HG03064 (cell line): ENCODE results near the gene CDK16.

Source experiments
- ATAC-seq: cut with Tn5 transposase; IDR thresholded peaks from one replicate; pipeline ENCODE4 v1.9.1; 2021; ENCODE audit warnings: low read depth; ENCODE audit not compliant: unreplicated experiment

Gene CDK16

GRCh38 chrX:47218280-47218919, at the start of gene CDK16:
CDK16 (plus strand) TSS chrX:47218681; CDS start chrX:47223558, 4,877 bp downstream.
- peak; percentile 48 for ATAC-seq

- no peak for ATAC-seq
These were observed 49.2 kb upstream of the CDK16 start for GRCh38 chrX:47169273-47169672.

GRCh38 chrX:47169726-47170515, 48.6 kb upstream of the CDK16 start:
- ATAC-seq: no peak

GRCh38 chrX:47170861-47171692, 47.4 kb upstream of the CDK16 start:
- no peak for ATAC-seq

- no peak for ATAC-seq
These were observed 46.5 kb upstream of the CDK16 start for GRCh38 chrX:47171996-47172395.

- no peak for ATAC-seq
These were observed 45.9 kb upstream of the CDK16 start for GRCh38 chrX:47172549-47172948.

- ATAC-seq: no peak
These were observed 45.3 kb upstream of the CDK16 start for GRCh38 chrX:47172971-47173792.

GRCh38 chrX:47174376-47174775, 44.1 kb upstream of the CDK16 start:
- ATAC-seq: no peak

- no peak for ATAC-seq
These were observed 43.5 kb upstream of the CDK16 start for GRCh38 chrX:47174846-47175587.

GRCh38 chrX:47175588-47175980, 42.9 kb upstream of the CDK16 start:
- no peak for ATAC-seq

- ATAC-seq: no peak
These were observed 42.3 kb upstream of the CDK16 start for GRCh38 chrX:47176101-47176740.

GRCh38 chrX:47177079-47177478, 41.4 kb upstream of the CDK16 start:
- no peak for ATAC-seq

GRCh38 chrX:47178337-47178736, 40.1 kb upstream of the CDK16 start:
- no peak for ATAC-seq

GRCh38 chrX:47179221-47179927, 39.1 kb upstream of the CDK16 start:
- ATAC-seq: no peak

- no peak for ATAC-seq
These were observed 38.6 kb upstream of the CDK16 start for GRCh38 chrX:47179928-47180255.

GRCh38 chrX:47180346-47180745, 38.1 kb upstream of the CDK16 start:
- no peak for ATAC-seq

GRCh38 chrX:47181301-47181700, 37.2 kb upstream of the CDK16 start:
- no peak for ATAC-seq

GRCh38 chrX:47182106-47182700, 36.3 kb upstream of the CDK16 start:
- ATAC-seq: no peak
